Type B pancreatic cell (in vitro differentiated cells): ENCODE results near the gene CDT1. TPM values are rescaled to one million over a fixed set of nuclear protein-coding genes. Genes with fewer than 3 reads are reported as not detected.

Experiments
- DNase-seq: peaks from one replicate; pipeline ENCODE4 v3.0.0; 2021; ENCODE audit warnings: mixed read lengths; ENCODE audit not compliant: unreplicated experiment; ENCODE audit errors: extremely low spot score
- H3K27ac Mint-ChIP-seq: 2 replicates; pipeline ENCODE4 v1.8.0; 2021; ENCODE audit warnings: mild to moderate bottlenecking, mixed read lengths
- H3K27me3 Mint-ChIP-seq: 2 replicates; pipeline ENCODE4 v1.8.0; 2021; ENCODE audit warnings: mixed read lengths
- H3K36me3 Mint-ChIP-seq: 2 replicates; pipeline ENCODE4 v1.8.0; 2021; ENCODE audit warnings: mixed read lengths
- H3K4me1 Mint-ChIP-seq: one replicate; pipeline ENCODE4 v1.8.0; 2021; ENCODE audit warnings: mixed read lengths; ENCODE audit not compliant: unreplicated experiment
- H3K4me3 Mint-ChIP-seq: 2 replicates; pipeline ENCODE4 v1.8.0; 2021; ENCODE audit warnings: mild to moderate bottlenecking, mixed read lengths
- H3K9me3 Mint-ChIP-seq: 2 replicates; pipeline ENCODE4 v1.8.0; 2021; ENCODE audit warnings: mixed read lengths
- CTCF ChIP-seq: fragments of 200-600 bp; sonication (generic); conservative IDR thresholded peaks from 2 replicates; pipeline ENCODE4 v1.5.0; 2021; ENCODE audit warnings: antibody characterized with exemption, mild to moderate bottlenecking
- total RNA-seq: library from RNA; stranded (reverse); gene quantifications from 2 replicates; pipeline ENCODE4 v1.2.1, GENCODE V29; 2021; ENCODE audit warnings: low replicate concordance

Gene CDT1
- total RNA-seq, 1 donor from 2014 or later = 36.8 TPM

GRCh38 chr16:88853325-88853941, 49.8 kb downstream of the CDT1 start:
- H3K27ac Mint-ChIP-seq = no peak overlapping the region
- peaks cover 11% of the 10 kb centered on the region for H3K4me1 Mint-ChIP-seq
- TF ChIP-seq CTCF = no peak
- no peaks in the 10 kb centered on the region for H3K9me3 Mint-ChIP-seq
- H3K36me3 Mint-ChIP-seq = no peaks in the 10 kb centered on the region
- H3K27me3 Mint-ChIP-seq = no peaks in the 10 kb centered on the region
- no peak overlapping the region for H3K4me3 Mint-ChIP-seq
- DNase-seq = no peak

GRCh38 chr16:88854306-88855111, 50.9 kb downstream of the CDT1 start:
- Mint-ChIP-seq H3K27ac (no peak overlapping the region), H3K27me3 (no peaks in the 10 kb centered on the region), H3K4me1 (peaks cover 14% of the 10 kb centered on the region), H3K4me3 (no peak overlapping the region), H3K9me3 (no peaks in the 10 kb centered on the region), H3K36me3 (no peaks in the 10 kb centered on the region)
- no peak for DNase-seq
- TF ChIP-seq CTCF = no peak

- H3K4me3 Mint-ChIP-seq = peak overlapping the region; percentile 82
- no peak for TF ChIP-seq CTCF
- no peaks in the 10 kb centered on the region for H3K27me3 Mint-ChIP-seq
- DNase-seq = no peak
- no peaks in the 10 kb centered on the region for H3K36me3 Mint-ChIP-seq
- peaks cover 14% of the 10 kb centered on the region for H3K4me1 Mint-ChIP-seq
- H3K9me3 Mint-ChIP-seq = no peaks in the 10 kb centered on the region
- H3K27ac Mint-ChIP-seq = no peak overlapping the region
Measured at GRCh38 chr16:88855176-88855575, 51.6 kb downstream of the CDT1 start.

- TF ChIP-seq CTCF = no peak
- no peak for DNase-seq
- H3K36me3 Mint-ChIP-seq = no peaks in the 10 kb centered on the region
- H3K9me3 Mint-ChIP-seq = no peaks in the 10 kb centered on the region
- peaks cover 14% of the 10 kb centered on the region for H3K4me1 Mint-ChIP-seq
- H3K27me3 Mint-ChIP-seq = no peaks in the 10 kb centered on the region
- H3K4me3 Mint-ChIP-seq = peak overlapping the region; percentile 80
- no peak overlapping the region for H3K27ac Mint-ChIP-seq
Measured at GRCh38 chr16:88855736-88856121, 52.1 kb downstream of the CDT1 start.

GRCh38 chr16:88856122-88856827, 52.7 kb downstream of the CDT1 start:
- peak overlapping the region; percentile 99 for H3K4me3 Mint-ChIP-seq
- no peak for DNase-seq
- no peak overlapping the region for H3K27ac Mint-ChIP-seq
- H3K4me1 Mint-ChIP-seq = peaks cover 14% of the 10 kb centered on the region
- H3K36me3 Mint-ChIP-seq = no peaks in the 10 kb centered on the region
- no peak for TF ChIP-seq CTCF
- H3K9me3 Mint-ChIP-seq = no peaks in the 10 kb centered on the region
- H3K27me3 Mint-ChIP-seq = no peaks in the 10 kb centered on the region
